Activated T-helper 2 cell treated with anti-CD3 and anti-CD28 coated beads, Interferon-gamma antibody, Interleukin-2, Interleukin-4, amounts not matched to agents 10 μg/mL and 5 μg/mL and 100 μg/mL, durations not matched to agents 14 hours and 24 hours and 36 hours (primary cell): ENCODE data around the gene SNPH. TPM values are rescaled to one million over a fixed set of nuclear protein-coding genes. Genes with fewer than 3 reads are reported as not detected.
"Not testable (repeated sequence)": the region's sequence is repeated elsewhere in the genome, so short reads cannot be mapped to it uniquely, and the experiment has no call there.

Source experiments
- DNase-seq: peaks from one replicate; pipeline ENCODE4 v3.0.0; 2021; ENCODE audit warnings: low spot score
- H3K27ac Mint-ChIP-seq: one replicate; pipeline ENCODE4 v1.8.0; 2021; ENCODE audit warnings: mixed read lengths
- H3K27me3 Mint-ChIP-seq: one replicate; pipeline ENCODE4 v1.8.0; 2021; ENCODE audit warnings: low read depth, mixed read lengths
- H3K36me3 Mint-ChIP-seq: one replicate; pipeline ENCODE4 v1.8.0; 2021; ENCODE audit warnings: low read depth, mixed read lengths
- H3K4me1 Mint-ChIP-seq: one replicate; pipeline ENCODE4 v1.8.0; 2021; ENCODE audit warnings: low read depth, mixed read lengths
- H3K4me3 Mint-ChIP-seq: one replicate; pipeline ENCODE4 v1.8.0; 2021; ENCODE audit warnings: low read depth, mild to moderate bottlenecking, moderate library complexity, mixed read lengths
- H3K9me3 Mint-ChIP-seq: one replicate; pipeline ENCODE4 v1.8.0; 2021; ENCODE audit warnings: mixed read lengths
- intact Hi-C: fragments of 100-400 bp; cut with micrococcal nuclease; formaldehyde crosslinking; loops from one replicate; pipeline ENCODE4 v1.15.1; 2023
- total RNA-seq: library from RNA; stranded (reverse); gene quantifications from 2 replicates; pipeline ENCODE4 v1.2.3, GENCODE V29; 2022

SNPH gene
- total RNA-seq, 1 donor from 2014 or later, result 2.7 TPM

- Mint-ChIP-seq H3K27me3 (peaks cover 13% of the 10 kb centered on the region), H3K36me3 (no peaks in the 10 kb centered on the region), H3K27ac (no peak overlapping the region), H3K4me1 (peaks cover 6% of the 10 kb centered on the region), H3K4me3 (no peak overlapping the region), H3K9me3 (no peaks in the 10 kb centered on the region)
- intact Hi-C loops, result no loop called here
- DNase-seq, result no peak
These were observed 24.0 kb upstream of the SNPH start for GRCh38 chr20:1242099-1242498.

- Mint-ChIP-seq H3K4me1 (peaks cover 6% of the 10 kb centered on the region), H3K4me3 (no peak overlapping the region), H3K36me3 (no peaks in the 10 kb centered on the region), H3K27me3 (peaks cover 13% of the 10 kb centered on the region), H3K9me3 (no peaks in the 10 kb centered on the region), H3K27ac (no peak overlapping the region)
- DNase-seq, result no peak
- intact Hi-C loops, result no loop called here
These were observed 23.6 kb upstream of the SNPH start for GRCh38 chr20:1242530-1242929.

GRCh38 chr20:1245578-1245977, 20.5 kb upstream of the SNPH start:
- Mint-ChIP-seq H3K36me3 (no peaks in the 10 kb centered on the region), H3K4me1 (peaks cover 6% of the 10 kb centered on the region), H3K9me3 (peaks cover under 1% of the 10 kb centered on the region), H3K4me3 (no peak overlapping the region), H3K27ac (no peak overlapping the region), H3K27me3 (peaks cover 8% of the 10 kb centered on the region)
- intact Hi-C loops, result no loop called here
- DNase-seq, result no peak

- H3K27ac Mint-ChIP-seq, result no peak overlapping the region
- H3K4me1 Mint-ChIP-seq, result peaks cover 8% of the 10 kb centered on the region
- DNase-seq, result no peak
- peaks cover 7% of the 10 kb centered on the region for H3K9me3 Mint-ChIP-seq
- H3K27me3 Mint-ChIP-seq, result peaks cover 14% of the 10 kb centered on the region
- H3K36me3 Mint-ChIP-seq, result no peaks in the 10 kb centered on the region
- intact Hi-C loops, result no loop called here
- no peak overlapping the region for H3K4me3 Mint-ChIP-seq
These were observed 18.4 kb upstream of the SNPH start for GRCh38 chr20:1247689-1248088.

- DNase-seq, H3K9me3 Mint-ChIP-seq, intact Hi-C loops, H3K4me1 Mint-ChIP-seq, H3K4me3 Mint-ChIP-seq, H3K27ac Mint-ChIP-seq, H3K36me3 Mint-ChIP-seq: not testable (repeated sequence)
- H3K27me3 Mint-ChIP-seq, result peaks cover 13% of the 10 kb centered on the region
These were observed 15.8 kb upstream of the SNPH start for GRCh38 chr20:1250282-1250681.

- no peak overlapping the region for H3K4me3 Mint-ChIP-seq
- H3K27me3 Mint-ChIP-seq, result peaks cover 18% of the 10 kb centered on the region
- H3K4me1 Mint-ChIP-seq, result peaks cover 12% of the 10 kb centered on the region
- H3K27ac Mint-ChIP-seq, result no peak overlapping the region
- intact Hi-C loops, result no loop called here
- peaks cover 7% of the 10 kb centered on the region for H3K9me3 Mint-ChIP-seq
- no peaks in the 10 kb centered on the region for H3K36me3 Mint-ChIP-seq
- DNase-seq, result no peak
These were observed 13.7 kb upstream of the SNPH start for GRCh38 chr20:1252416-1252815.

- no peak for DNase-seq
- Mint-ChIP-seq H3K36me3 (no peaks in the 10 kb centered on the region), H3K27me3 (peaks cover 19% of the 10 kb centered on the region), H3K4me3 (no peak overlapping the region), H3K9me3 (peaks cover 7% of the 10 kb centered on the region), H3K27ac (no peak overlapping the region), H3K4me1 (peaks cover 12% of the 10 kb centered on the region)
- intact Hi-C loops, result no loop called here
These were observed 11.8 kb upstream of the SNPH start for GRCh38 chr20:1254254-1254653.

GRCh38 chr20:1255675-1256074, 10.4 kb upstream of the SNPH start:
- H3K9me3 Mint-ChIP-seq, result peaks cover 6% of the 10 kb centered on the region

GRCh38 chr20:1263853-1264252, 2.2 kb upstream of the SNPH start:
- Mint-ChIP-seq H3K4me1 (peaks cover 24% of the 10 kb centered on the region), H3K27me3 (peaks cover 3% of the 10 kb centered on the region), H3K27ac (no peak overlapping the region), H3K9me3 (peaks cover 11% of the 10 kb centered on the region), H3K36me3 (peaks cover 12% of the 10 kb centered on the region), H3K4me3 (no peak overlapping the region)
- DNase-seq, result no peak
- intact Hi-C loops, result no loop called here

More at GRCh38 chr20:1255675-1256074, 10.4 kb upstream of the SNPH start:
- DNase-seq, result no peak
- peaks cover 12% of the 10 kb centered on the region for H3K4me1 Mint-ChIP-seq
- intact Hi-C loops, result no loop called here
- H3K36me3 Mint-ChIP-seq, result no peaks in the 10 kb centered on the region
- H3K4me3 Mint-ChIP-seq, result no peak overlapping the region
- peaks cover 19% of the 10 kb centered on the region for H3K27me3 Mint-ChIP-seq
- H3K27ac Mint-ChIP-seq, result no peak overlapping the region

- H3K36me3 Mint-ChIP-seq, result peaks cover 13% of the 10 kb centered on the region
- no peak for DNase-seq
- H3K27ac Mint-ChIP-seq, result no peak overlapping the region
- intact Hi-C loops, result loop anchor here (5.0 kb wide), 1 partner anchor 37 kb away; the partner anchor contains the start of gene RAD21L1
- peak overlapping the region; percentile 84 for H3K4me3 Mint-ChIP-seq
- H3K27me3 Mint-ChIP-seq, result peaks cover 3% of the 10 kb centered on the region
- peaks cover 25% of the 10 kb centered on the region for H3K4me1 Mint-ChIP-seq
- peaks cover 11% of the 10 kb centered on the region for H3K9me3 Mint-ChIP-seq
These were observed 1.4 kb upstream of the SNPH start for GRCh38 chr20:1264727-1265126.

- Mint-ChIP-seq H3K27ac (peak overlapping the region; percentile 13), H3K9me3 (peaks cover 11% of the 10 kb centered on the region), H3K4me1 (peaks cover 25% of the 10 kb centered on the region), H3K36me3 (peaks cover 13% of the 10 kb centered on the region), H3K4me3 (peak overlapping the region; percentile 84), H3K27me3 (peaks cover 3% of the 10 kb centered on the region)
- intact Hi-C loops, result loop anchor here (5.0 kb wide), 1 partner anchor 38 kb away; the partner anchor contains the start of gene RAD21L1
- no peak for DNase-seq
These were observed 723 bp upstream of the SNPH start for GRCh38 chr20:1265226-1265915.

GRCh38 chr20:1265916-1266166, 253 bp upstream of the SNPH start:
- no peak for DNase-seq
- Mint-ChIP-seq H3K27ac (peak overlapping the region; percentile 76), H3K36me3 (peaks cover 13% of the 10 kb centered on the region), H3K27me3 (peaks cover 3% of the 10 kb centered on the region), H3K4me1 (peaks cover 25% of the 10 kb centered on the region), H3K4me3 (peak overlapping the region; percentile 84), H3K9me3 (peaks cover 11% of the 10 kb centered on the region)
- intact Hi-C loops, result loop anchor here (1.0 to 5.0 kb wide), 2 partner anchors 21 to 39 kb away; partner anchors contain the start of gene RAD21L1

GRCh38 chr20:1267161-1267560, 1.1 kb downstream of the SNPH start:
- Mint-ChIP-seq H3K4me3 (peak overlapping the region; percentile 75), H3K27me3 (peaks cover 2% of the 10 kb centered on the region), H3K36me3 (peaks cover 12% of the 10 kb centered on the region), H3K4me1 (peaks cover 25% of the 10 kb centered on the region), H3K9me3 (peaks cover 10% of the 10 kb centered on the region), H3K27ac (no peak overlapping the region)
- intact Hi-C loops, result loop anchor here (5.0 kb wide), 1 partner anchor 40 kb away; the partner anchor contains the start of gene RAD21L1
- DNase-seq, result no peak
